ENCODE results near the gene DHX8. TPM values are rescaled to one million over a fixed set of nuclear protein-coding genes. Genes with fewer than 3 reads are reported as not detected.
A peak's percentile ranks its signal among the peaks of the same experiment; 100 is the strongest.

The DHX8 gene
- total RNA-seq, 2 experiments from 2014 or later, result 37.0 to 48.3 TPM

GRCh38 chr17:43468691-43469139 is 15.1 kb upstream of the DHX8 start:
- TF ChIP-seq, protein P1, sequence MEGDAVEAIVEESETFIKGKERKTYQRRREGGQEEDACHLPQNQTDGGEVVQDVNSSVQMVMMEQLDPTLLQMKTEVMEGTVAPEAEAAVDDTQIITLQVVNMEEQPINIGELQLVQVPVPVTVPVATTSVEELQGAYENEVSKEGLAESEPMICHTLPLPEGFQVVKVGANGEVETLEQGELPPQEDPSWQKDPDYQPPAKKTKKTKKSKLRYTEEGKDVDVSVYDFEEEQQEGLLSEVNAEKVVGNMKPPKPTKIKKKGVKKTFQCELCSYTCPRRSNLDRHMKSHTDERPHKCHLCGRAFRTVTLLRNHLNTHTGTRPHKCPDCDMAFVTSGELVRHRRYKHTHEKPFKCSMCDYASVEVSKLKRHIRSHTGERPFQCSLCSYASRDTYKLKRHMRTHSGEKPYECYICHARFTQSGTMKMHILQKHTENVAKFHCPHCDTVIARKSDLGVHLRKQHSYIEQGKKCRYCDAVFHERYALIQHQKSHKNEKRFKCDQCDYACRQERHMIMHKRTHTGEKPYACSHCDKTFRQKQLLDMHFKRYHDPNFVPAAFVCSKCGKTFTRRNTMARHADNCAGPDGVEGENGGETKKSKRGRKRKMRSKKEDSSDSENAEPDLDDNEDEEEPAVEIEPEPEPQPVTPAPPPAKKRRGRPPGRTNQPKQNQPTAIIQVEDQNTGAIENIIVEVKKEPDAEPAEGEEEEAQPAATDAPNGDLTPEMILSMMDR (conservative IDR thresholded peaks at IDR 0.05; ENCODE audit: low read length), result no peak
- no peak for TF ChIP-seq EZH2phosphoT487 (IDR thresholded peaks at IDR 0.05; ENCODE audit: borderline replicate concordance, low read depth, low read length)
- POLR2A ChIA-PET, result no interaction called here

GRCh38 chr17:43469145-43469544 is 14.6 kb upstream of the DHX8 start:
- BruUV-seq (replicated peaks), result no TSS peak
- CTCF ChIA-PET (ENCODE audit: unreplicated experiment), result no interaction called here
- no peak overlapping the region for H3K4me2 ChIP-seq (ENCODE audit: low read length)
- DNase-seq (ENCODE audit: low spot score), result no peak
- no peaks in the 10 kb centered on the region for H4K20me1 ChIP-seq (ENCODE audit: insufficient read depth, low read length)
- H2AFZ ChIP-seq (ENCODE audit: low read length), result no peak overlapping the region
- intact Hi-C loops (cut with micrococcal nuclease; ENCODE audit: unreplicated experiment), result no loop called here
- no peak overlapping the region for H3K27ac ChIP-seq (ENCODE audit: low read depth, low read length, poor library complexity, severe bottlenecking)
- H3K9me3 ChIP-seq (ENCODE audit: low read length), result no peaks in the 10 kb centered on the region
- H3K4me3 ChIP-seq (ENCODE audit: low read depth, low read length, poor library complexity, severe bottlenecking), result no peak overlapping the region
- no peaks in the 10 kb centered on the region for H3K36me3 ChIP-seq (ENCODE audit: insufficient read depth, low read length)
- no peaks in the 10 kb centered on the region for H3K79me2 ChIP-seq (ENCODE audit: insufficient read depth, low read depth, low read length)
- TF ChIP-seq, protein P1 (conservative IDR thresholded peaks at IDR 0.05; ENCODE audit: low read length), result no peak
- TF ChIP-seq EZH2phosphoT487 (IDR thresholded peaks at IDR 0.05; ENCODE audit: borderline replicate concordance, low read depth, low read length), result no peak
- H3K9me2 ChIP-seq (ENCODE audit: insufficient read depth, low read length), result no peaks in the 10 kb centered on the region
- POLR2A ChIA-PET, result no interaction called here
- H3K4me1 ChIP-seq (ENCODE audit: insufficient read depth, low read length, poor library complexity, severe bottlenecking), result no peaks in the 10 kb centered on the region

More at GRCh38 chr17:43468691-43469139, 15.1 kb upstream of the DHX8 start:
- Histone ChIP-seq H4K20me1 (ENCODE audit: insufficient read depth, low read length) (no peaks in the 10 kb centered on the region), H2AFZ (ENCODE audit: low read length) (no peak overlapping the region), H3K27ac (ENCODE audit: low read depth, low read length, poor library complexity, severe bottlenecking) (no peak overlapping the region), H3K4me3 (ENCODE audit: low read depth, low read length, poor library complexity, severe bottlenecking) (no peak overlapping the region), H3K79me2 (ENCODE audit: insufficient read depth, low read depth, low read length) (no peaks in the 10 kb centered on the region), H3K9me2 (ENCODE audit: insufficient read depth, low read length) (no peaks in the 10 kb centered on the region), H3K4me2 (ENCODE audit: low read length) (no peak overlapping the region), H3K9me3 (ENCODE audit: low read length) (no peaks in the 10 kb centered on the region), H3K4me1 (ENCODE audit: insufficient read depth, low read length, poor library complexity, severe bottlenecking) (no peaks in the 10 kb centered on the region), H3K36me3 (ENCODE audit: insufficient read depth, low read length) (no peaks in the 10 kb centered on the region)
- CTCF ChIA-PET (ENCODE audit: unreplicated experiment), result no interaction called here
- no peak for DNase-seq (ENCODE audit: low spot score)
- no TSS peak for BruUV-seq (replicated peaks)
- intact Hi-C loops (cut with micrococcal nuclease; ENCODE audit: unreplicated experiment), result no loop called here

GRCh38 chr17:43471585-43472160 is 12.1 kb upstream of the DHX8 start:
- BruUV-seq (replicated peaks), result no TSS peak
- no peaks in the 10 kb centered on the region for H3K9me3 ChIP-seq (ENCODE audit: low read length)
- H2AFZ ChIP-seq (ENCODE audit: low read length), result peak overlapping the region; percentile 47
- intact Hi-C loops (cut with micrococcal nuclease; ENCODE audit: unreplicated experiment), result no loop called here
- no peaks in the 10 kb centered on the region for H4K20me1 ChIP-seq (ENCODE audit: insufficient read depth, low read length)
- DNase-seq (ENCODE audit: low spot score), result no peak
- TF ChIP-seq, protein P1 (conservative IDR thresholded peaks at IDR 0.05; ENCODE audit: low read length), result no peak
- no peak for TF ChIP-seq EZH2phosphoT487 (IDR thresholded peaks at IDR 0.05; ENCODE audit: borderline replicate concordance, low read depth, low read length)
- no peaks in the 10 kb centered on the region for H3K9me2 ChIP-seq (ENCODE audit: insufficient read depth, low read length)
- no peak overlapping the region for H3K27ac ChIP-seq (ENCODE audit: low read depth, low read length, poor library complexity, severe bottlenecking)
- H3K4me3 ChIP-seq (ENCODE audit: low read depth, low read length, poor library complexity, severe bottlenecking), result no peak overlapping the region
- H3K79me2 ChIP-seq (ENCODE audit: insufficient read depth, low read depth, low read length), result no peaks in the 10 kb centered on the region
- H3K4me1 ChIP-seq (ENCODE audit: insufficient read depth, low read length, poor library complexity, severe bottlenecking), result no peaks in the 10 kb centered on the region
- H3K4me2 ChIP-seq (ENCODE audit: low read length), result no peak overlapping the region
- H3K36me3 ChIP-seq (ENCODE audit: insufficient read depth, low read length), result no peaks in the 10 kb centered on the region
- POLR2A ChIA-PET, result no interaction called here
- CTCF ChIA-PET (ENCODE audit: unreplicated experiment), result no interaction called here

Data from OCI-LY7 (cell line).